Endodermal cell (in vitro differentiated cells): ENCODE data around the gene GNAQ. TPM values are rescaled to one million over a fixed set of nuclear protein-coding genes. Genes with fewer than 3 reads are reported as not detected.
A peak's percentile ranks its signal among the peaks of the same experiment; 100 is the strongest.

ENCODE experiments used
- DNase-seq: peaks from one replicate; pipeline ENCODE4 v3.0.0-alpha.2; 2017
- H3K27ac ChIP-seq: 2 replicates; pipeline ENCODE4 v1.5.1; 2013; ENCODE audit warnings: mild to moderate bottlenecking, low read depth, low read length, moderate library complexity
- H3K27me3 ChIP-seq: 2 replicates; pipeline ENCODE4 v1.6.1; 2013; ENCODE audit warnings: mild to moderate bottlenecking, low read length, moderate library complexity; ENCODE audit not compliant: insufficient read depth, control insufficient read depth, poor library complexity, severe bottlenecking
- H3K36me3 ChIP-seq: 2 replicates; pipeline ENCODE4 v1.7.0; 2013; ENCODE audit warnings: mild to moderate bottlenecking, low read length, moderate library complexity; ENCODE audit not compliant: control insufficient read depth, insufficient read depth
- H3K4me1 ChIP-seq: one replicate; pipeline ENCODE4 v1.7.0; 2013; ENCODE audit warnings: low read length; ENCODE audit not compliant: control insufficient read depth, insufficient read depth
- H3K4me3 ChIP-seq: 2 replicates; pipeline ENCODE4 v1.5.1; 2013; ENCODE audit warnings: mild to moderate bottlenecking, low read length, moderate library complexity
- H3K9ac ChIP-seq: 2 replicates; pipeline ENCODE4 v1.6.1; 2013; ENCODE audit warnings: mild to moderate bottlenecking, low read length, moderate library complexity; ENCODE audit not compliant: poor library complexity, severe bottlenecking; ENCODE audit errors: extremely low read depth
- H3K9me3 ChIP-seq: 2 replicates; pipeline ENCODE4 v1.6.1; 2013; ENCODE audit warnings: mild to moderate bottlenecking, low read length, moderate library complexity; ENCODE audit not compliant: control insufficient read depth
- H3K27ac Mint-ChIP-seq: 2 replicates; pipeline ENCODE4 v1.8.0; 2020; ENCODE audit warnings: mixed read lengths
- H3K27me3 Mint-ChIP-seq: 2 replicates; pipeline ENCODE4 v1.8.0; 2021; ENCODE audit warnings: mild to moderate bottlenecking, mixed read lengths; ENCODE audit not compliant: insufficient read depth
- H3K36me3 Mint-ChIP-seq: 2 replicates; pipeline ENCODE4 v1.8.0; 2020; ENCODE audit warnings: low read depth, mixed read lengths
- H3K4me1 Mint-ChIP-seq: 2 replicates; pipeline ENCODE4 v1.8.0; 2020; ENCODE audit warnings: mixed read lengths
- H3K4me3 Mint-ChIP-seq: 2 replicates; pipeline ENCODE4 v1.8.0; 2020; ENCODE audit warnings: mild to moderate bottlenecking, moderate library complexity, mixed read lengths
- H3K9me3 Mint-ChIP-seq: 2 replicates; pipeline ENCODE4 v1.8.0; 2020; ENCODE audit warnings: mild to moderate bottlenecking, mixed read lengths
- CTCF ChIP-seq: fragments of 200-600 bp; sonication (generic); conservative IDR thresholded peaks from 2 replicates; pipeline ENCODE4 v1.5.0; 2021; ENCODE audit warnings: antibody characterized with exemption, mild to moderate bottlenecking
- WGBS, 2 experiments: methylation state at CpG; one replicate each; pipeline versions ENCODE4 v1.1.5 to v1.1.7; 2013; ENCODE audit warnings: missing lambda C conversion rate in 2 of 2, mixed read lengths in 1 of 2; ENCODE audit not compliant: insufficient coverage in 1 of 2, insufficient read length in 1 of 2; 5-methylcytosine and 5-hydroxymethylcytosine counted together
- total RNA-seq, 2 donors: library from RNA; stranded (reverse); fragmentation: NEBNext Ultra II Directional in 1 of 2; extraction: Animal tissue kit (Norgen Biotek cat#: 25700) in 1 of 2; gene quantifications; 2 replicates in 1 of 2; 3 replicates in 1 of 2; pipeline ENCODE4 v1.2.1, GENCODE V29; 2021

Gene GNAQ
- total RNA-seq, 2 donors from 2014 or later = 46.0 to 57.6 TPM

- WGBS, 2 experiments = 91 to 94% methylated on average over 2 to 4 of the region's 4 CpGs
- no peaks in the 10 kb centered on the region for H3K36me3 ChIP-seq
- peaks cover 28% of the 10 kb centered on the region for H3K4me1 Mint-ChIP-seq
- DNase-seq = no peak
- peaks cover 19% of the 10 kb centered on the region for H3K36me3 Mint-ChIP-seq
- no peak overlapping the region for H3K27ac Mint-ChIP-seq
- no peak overlapping the region for H3K27ac ChIP-seq
- H3K27me3 ChIP-seq = no peaks in the 10 kb centered on the region
- no peak overlapping the region for H3K4me3 Mint-ChIP-seq
- H3K4me3 ChIP-seq = no peak overlapping the region
- no peaks in the 10 kb centered on the region for H3K9me3 ChIP-seq
- no peaks in the 10 kb centered on the region for H3K4me1 ChIP-seq
- no peaks in the 10 kb centered on the region for H3K27me3 Mint-ChIP-seq
- H3K9me3 Mint-ChIP-seq = no peaks in the 10 kb centered on the region
- no peak for TF ChIP-seq CTCF
- no peak overlapping the region for H3K9ac ChIP-seq
These were observed 62.5 kb downstream of the GNAQ start for GRCh38 chr9:77969083-77969482.

GRCh38 chr9:77968506-77968905, 63.1 kb downstream of the GNAQ start:
- Histone ChIP-seq H3K4me1 (no peaks in the 10 kb centered on the region), H3K9ac (no peak overlapping the region), H3K27ac (no peak overlapping the region), H3K4me3 (no peak overlapping the region), H3K9me3 (no peaks in the 10 kb centered on the region), H3K36me3 (no peaks in the 10 kb centered on the region), H3K27me3 (no peaks in the 10 kb centered on the region)
- Mint-ChIP-seq H3K9me3 (no peaks in the 10 kb centered on the region), H3K36me3 (peaks cover 19% of the 10 kb centered on the region), H3K27me3 (no peaks in the 10 kb centered on the region), H3K27ac (no peak overlapping the region), H3K4me3 (no peak overlapping the region), H3K4me1 (peaks cover 28% of the 10 kb centered on the region)
- no peak for DNase-seq
- no peak for TF ChIP-seq CTCF
- 89 to 93% methylated on average over 3 of the region's 3 CpGs for WGBS, 2 experiments

- no peak for TF ChIP-seq CTCF
- no peak overlapping the region for H3K9ac ChIP-seq
- H3K27ac Mint-ChIP-seq = peak overlapping the region; percentile 30
- DNase-seq = no peak
- H3K4me3 Mint-ChIP-seq = no peak overlapping the region
- peaks cover 18% of the 10 kb centered on the region for H3K36me3 Mint-ChIP-seq
- 93% methylated on average over 8 of the region's 8 CpGs for WGBS, 2 experiments
- no peaks in the 10 kb centered on the region for H3K4me1 ChIP-seq
- peaks cover 38% of the 10 kb centered on the region for H3K4me1 Mint-ChIP-seq
- no peaks in the 10 kb centered on the region for H3K36me3 ChIP-seq
- H3K9me3 ChIP-seq = no peaks in the 10 kb centered on the region
- H3K9me3 Mint-ChIP-seq = no peaks in the 10 kb centered on the region
- H3K27me3 Mint-ChIP-seq = no peaks in the 10 kb centered on the region
- no peak overlapping the region for H3K27ac ChIP-seq
- no peaks in the 10 kb centered on the region for H3K27me3 ChIP-seq
- no peak overlapping the region for H3K4me3 ChIP-seq
These were observed 64.9 kb downstream of the GNAQ start for GRCh38 chr9:77966718-77967117.
